ENCODE measurements around the gene RPAP3.

GRCh38 chr12:47705566-47706425 lies at the start of gene RPAP3:
- TF ChIP-seq POLR2A (IDR thresholded peaks at IDR 0.05) (peak; percentile 65), CTCF (IDR thresholded peaks at IDR 0.05) (peak; percentile 76 to 87 (median 84)), EP300 (IDR thresholded peaks at IDR 0.05) (no peak)

All from ovary (tissue), 3 donors.